ENCODE data around the gene WDR45B. TPM values are rescaled to one million over a fixed set of nuclear protein-coding genes. Genes with fewer than 3 reads are reported as not detected.
"Not testable (repeated sequence)": the region's sequence is repeated elsewhere in the genome, so short reads cannot be mapped to it uniquely, and the experiment has no call there.

WDR45B gene
- total RNA-seq, 1 donor from 2014 or later, result 65.1 TPM

DNA sequence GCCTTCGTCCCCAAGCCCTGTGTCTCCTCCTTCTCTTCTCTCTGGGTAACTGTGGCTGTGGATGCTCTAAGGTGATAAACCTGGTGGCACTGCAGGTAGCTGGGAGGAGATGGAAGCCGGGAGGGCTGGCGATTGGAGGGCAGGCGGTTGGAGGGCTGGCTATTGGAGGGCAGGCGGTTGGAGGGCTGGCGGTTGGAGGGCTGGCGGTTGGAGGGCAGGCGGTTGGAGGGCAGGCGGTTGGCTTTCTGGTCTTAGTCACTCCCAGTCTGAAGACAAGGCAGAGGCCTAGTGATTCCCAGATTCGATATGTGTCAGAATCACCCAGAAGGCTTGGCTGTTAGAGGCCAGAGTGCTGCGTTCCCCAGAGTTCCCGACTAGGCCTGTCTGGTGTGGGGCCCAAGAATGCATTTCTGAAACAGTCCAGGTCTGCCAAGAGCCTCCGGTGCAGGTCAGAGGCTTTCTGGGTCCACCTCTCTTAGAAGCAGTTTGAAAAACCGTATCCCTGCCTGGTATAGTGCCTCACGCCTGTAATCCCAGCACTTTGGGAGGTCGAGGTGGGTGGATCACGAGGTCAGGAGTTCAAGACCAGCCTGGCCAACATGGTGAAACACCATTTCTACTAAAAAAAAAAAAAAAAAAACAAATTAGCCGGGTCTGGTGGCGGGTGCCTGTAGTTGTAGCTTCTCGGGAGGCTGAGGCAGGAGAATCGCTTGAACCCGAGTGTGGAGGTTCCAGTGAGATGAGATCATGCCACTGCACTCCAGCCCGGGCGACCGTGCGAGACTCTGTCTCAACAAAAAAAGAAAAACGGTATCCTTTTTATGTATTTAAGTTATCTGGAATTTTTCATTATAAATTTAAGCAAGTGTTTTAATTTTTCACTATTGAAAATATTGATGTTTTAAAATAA lies 59.7 kb downstream of the WDR45B start:
- peaks cover 33% of the 10 kb centered on the region for H3K36me3 ChIP-seq
- no peak for ATAC-seq
- DNase-seq, result no peak
- no peak overlapping the region for H3K27ac ChIP-seq
- H3K9me3 ChIP-seq, result no peaks in the 10 kb centered on the region
- peaks cover 29% of the 10 kb centered on the region for H3K4me1 ChIP-seq
- no peaks in the 10 kb centered on the region for H3K27me3 ChIP-seq
- intact Hi-C loops (cut with DNase I), result no loop called here
- H3K4me3 ChIP-seq, result no peak overlapping the region
- TF ChIP-seq, protein P1, sequence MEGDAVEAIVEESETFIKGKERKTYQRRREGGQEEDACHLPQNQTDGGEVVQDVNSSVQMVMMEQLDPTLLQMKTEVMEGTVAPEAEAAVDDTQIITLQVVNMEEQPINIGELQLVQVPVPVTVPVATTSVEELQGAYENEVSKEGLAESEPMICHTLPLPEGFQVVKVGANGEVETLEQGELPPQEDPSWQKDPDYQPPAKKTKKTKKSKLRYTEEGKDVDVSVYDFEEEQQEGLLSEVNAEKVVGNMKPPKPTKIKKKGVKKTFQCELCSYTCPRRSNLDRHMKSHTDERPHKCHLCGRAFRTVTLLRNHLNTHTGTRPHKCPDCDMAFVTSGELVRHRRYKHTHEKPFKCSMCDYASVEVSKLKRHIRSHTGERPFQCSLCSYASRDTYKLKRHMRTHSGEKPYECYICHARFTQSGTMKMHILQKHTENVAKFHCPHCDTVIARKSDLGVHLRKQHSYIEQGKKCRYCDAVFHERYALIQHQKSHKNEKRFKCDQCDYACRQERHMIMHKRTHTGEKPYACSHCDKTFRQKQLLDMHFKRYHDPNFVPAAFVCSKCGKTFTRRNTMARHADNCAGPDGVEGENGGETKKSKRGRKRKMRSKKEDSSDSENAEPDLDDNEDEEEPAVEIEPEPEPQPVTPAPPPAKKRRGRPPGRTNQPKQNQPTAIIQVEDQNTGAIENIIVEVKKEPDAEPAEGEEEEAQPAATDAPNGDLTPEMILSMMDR (IDR thresholded peaks at IDR 0.05), result no peak

DNA sequence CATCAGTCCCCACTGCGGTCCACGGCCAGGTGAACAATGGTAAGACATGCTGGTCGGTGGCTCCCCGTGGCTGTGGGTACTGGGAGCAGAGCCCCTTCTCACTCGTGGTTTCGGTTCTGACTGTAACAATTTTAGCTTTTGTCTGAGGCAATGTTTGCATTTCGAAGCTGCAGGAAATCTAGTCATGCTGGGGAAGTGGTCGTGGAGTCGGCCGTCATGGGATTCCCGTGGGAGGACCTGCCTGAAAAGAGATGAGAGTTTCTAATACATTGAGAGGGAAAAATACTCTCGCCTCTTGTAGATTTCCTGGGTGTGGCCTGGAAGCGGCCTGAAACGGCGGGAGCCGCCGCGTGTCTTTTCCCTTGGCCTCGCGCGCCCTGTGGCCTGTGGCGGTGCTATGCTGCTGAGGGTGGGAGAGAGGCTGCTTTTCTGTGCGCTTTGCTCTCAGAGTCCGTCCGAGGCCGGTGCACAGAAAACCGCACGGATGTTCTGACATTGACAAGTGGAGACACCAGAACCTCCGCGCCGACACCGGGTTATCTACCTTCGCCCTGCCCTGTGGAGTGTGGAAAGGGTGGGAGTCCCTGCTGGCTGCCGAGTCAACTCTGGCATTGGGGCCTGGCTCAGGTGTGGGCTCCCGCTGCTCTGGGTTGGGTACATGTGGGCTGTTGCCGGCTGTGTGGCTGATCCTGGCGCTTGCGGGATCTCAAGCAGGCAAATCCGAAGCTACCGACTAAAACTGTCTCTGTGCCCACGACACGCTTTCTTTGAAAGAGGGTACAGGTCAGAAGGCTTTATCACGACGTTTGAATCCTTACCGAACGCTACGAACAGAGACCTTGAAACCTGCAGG lies 60.8 kb downstream of the WDR45B start:
- Histone ChIP-seq H3K27ac (no peak overlapping the region), H3K4me1 (peaks cover 21% of the 10 kb centered on the region)

DNA sequence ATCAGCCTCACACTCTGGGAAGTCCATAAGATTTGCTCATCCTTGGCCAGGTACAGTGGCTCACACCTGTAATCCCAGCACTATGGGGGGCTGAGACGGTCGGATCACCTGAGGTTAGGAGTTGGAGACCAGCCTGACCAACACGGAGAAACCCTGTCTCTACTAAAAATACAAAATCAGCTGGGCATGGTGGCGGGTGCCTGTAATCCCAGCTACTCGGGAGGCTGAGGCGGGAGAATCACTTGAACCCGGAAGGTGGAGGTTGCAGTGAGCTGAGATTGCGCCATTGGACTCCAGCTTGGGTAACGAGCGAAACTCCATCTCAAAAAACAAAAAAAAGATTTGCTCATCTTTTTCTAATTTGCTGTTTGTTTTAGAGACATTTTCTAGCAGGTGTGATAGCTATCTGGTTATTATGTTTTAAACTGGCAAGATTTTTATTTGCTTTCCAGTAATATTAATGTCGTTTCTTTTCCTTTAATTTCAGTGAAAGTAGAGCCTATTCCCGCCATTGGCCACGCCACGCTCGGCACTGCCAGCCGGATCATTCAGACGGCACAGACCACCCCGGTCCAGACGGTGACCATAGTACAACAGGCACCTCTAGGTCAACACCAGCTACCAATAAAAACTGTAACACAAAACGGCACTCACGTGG lies 61.5 kb downstream of the WDR45B start:
- ATAC-seq, result no peak
- Histone ChIP-seq H3K27ac (no peak overlapping the region), H3K9me3 (no peaks in the 10 kb centered on the region), H3K36me3 (peaks cover 51% of the 10 kb centered on the region), H3K4me3 (no peak overlapping the region), H3K27me3 (no peaks in the 10 kb centered on the region), H3K4me1 (peaks cover 14% of the 10 kb centered on the region)
- TF ChIP-seq, protein P1 (IDR thresholded peaks at IDR 0.05), result no peak
- intact Hi-C loops (cut with DNase I), result no loop called here
- DNase-seq, result no peak

More for the DNA sequence above, 60.8 kb downstream of the WDR45B start:
- intact Hi-C loops (cut with DNase I), result no loop called here
- no peak overlapping the region for H3K4me3 ChIP-seq
- peaks cover 44% of the 10 kb centered on the region for H3K36me3 ChIP-seq
- H3K27me3 ChIP-seq, result no peaks in the 10 kb centered on the region
- no peaks in the 10 kb centered on the region for H3K9me3 ChIP-seq
- TF ChIP-seq, protein P1 (IDR thresholded peaks at IDR 0.05), result no peak
- ATAC-seq (peak; percentile 2), DNase-seq (peak; percentile 82)

DNA sequence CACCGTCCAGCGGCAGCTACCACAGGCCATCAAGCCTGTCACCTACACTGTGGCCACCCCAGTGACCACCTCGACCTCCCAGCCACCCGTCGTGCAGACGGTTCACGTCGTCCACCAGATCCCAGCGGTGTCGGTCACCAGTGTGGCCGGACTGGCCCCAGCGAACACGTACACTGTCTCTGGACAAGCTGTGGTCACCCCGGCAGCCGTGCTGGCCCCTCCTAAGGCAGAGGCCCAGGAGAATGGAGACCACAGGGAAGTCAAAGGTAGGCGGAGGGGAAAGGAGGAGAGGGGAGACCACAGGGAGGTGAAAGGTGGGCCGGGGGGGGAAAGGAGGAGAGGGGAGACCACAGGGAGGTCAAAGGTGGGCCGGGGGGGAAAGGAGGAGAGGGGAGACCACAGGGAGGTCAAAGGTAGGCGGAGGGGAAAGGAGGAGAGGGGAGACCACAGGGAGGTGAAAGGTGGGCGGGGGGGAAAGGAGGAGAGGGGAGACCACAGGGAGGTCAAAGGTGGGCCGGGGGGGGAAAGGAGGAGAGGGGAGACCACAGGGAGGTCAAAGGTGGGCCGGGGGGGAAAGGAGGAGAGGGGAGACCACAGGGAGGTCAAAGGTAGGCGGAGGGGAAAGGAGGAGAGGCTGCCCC lies 62.2 kb downstream of the WDR45B start:
- H3K27me3 ChIP-seq; H3K4me3 ChIP-seq; H3K4me1 ChIP-seq; DNase-seq; H3K27ac ChIP-seq; intact Hi-C loops (cut with DNase I); H3K9me3 ChIP-seq; ATAC-seq: not testable (repeated sequence)
- H3K36me3 ChIP-seq, result peaks cover 51% of the 10 kb centered on the region

DNA sequence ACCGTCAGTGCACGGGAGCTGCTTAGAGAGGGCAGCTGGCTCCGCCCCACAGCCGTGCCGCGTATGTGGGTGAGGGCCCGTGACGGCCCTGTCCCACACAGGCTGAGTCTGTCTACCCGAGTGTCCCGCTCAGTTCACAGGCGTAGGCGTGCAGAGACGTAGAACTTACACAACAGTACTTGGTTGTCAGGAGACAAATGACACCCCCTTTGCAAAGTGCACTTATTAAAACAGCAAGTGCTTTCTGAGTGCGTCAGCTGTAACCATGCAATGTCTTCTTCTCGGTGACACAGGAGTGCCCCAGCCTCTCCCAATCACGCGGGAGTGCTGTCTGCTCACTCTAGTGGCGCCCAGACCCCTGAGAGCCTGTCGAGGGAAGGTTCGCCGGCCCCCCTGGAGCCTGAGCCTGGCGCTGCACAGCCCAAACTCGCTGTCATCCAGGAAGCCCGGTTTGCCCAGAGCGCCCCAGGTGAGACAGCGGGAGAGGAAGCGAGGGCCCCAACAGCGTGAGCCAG lies 64.5 kb downstream of the WDR45B start:
- DNase-seq (peak; percentile 91), ATAC-seq (peak; percentile 91)
- no peak overlapping the region for H3K4me3 ChIP-seq
- H3K27ac ChIP-seq, result peak overlapping the region; percentile 61
- TF ChIP-seq, protein P1 (IDR thresholded peaks at IDR 0.05), result no peak
- intact Hi-C loops (cut with DNase I), result no loop called here
- no peaks in the 10 kb centered on the region for H3K9me3 ChIP-seq
- no peaks in the 10 kb centered on the region for H3K27me3 ChIP-seq
- H3K36me3 ChIP-seq, result peaks cover 51% of the 10 kb centered on the region
- peaks cover 2% of the 10 kb centered on the region for H3K4me1 ChIP-seq

All from upper lobe of right lung (tissue), 1 donor.